ENCODE measurements around the gene TMED4. TPM values are rescaled to one million over a fixed set of nuclear protein-coding genes. Genes with fewer than 3 reads are reported as not detected.

The TMED4 gene
- total RNA-seq, 4 donors from 2014 or later: 76.8 to 101 (median 93.2) TPM

GRCh38 chr7:44621034-44621749 lies 39.2 kb upstream of the TMED4 start:
- H3K36me3 ChIP-seq: peaks cover 18% of the 10 kb centered on the region
- no peak overlapping the region for H3K4me3 ChIP-seq
- H3K9me3 ChIP-seq: no peaks in the 10 kb centered on the region
- TF ChIP-seq EP300 (IDR thresholded peaks at IDR 0.05) (no peak), CTCF (IDR thresholded peaks at IDR 0.05) (no peak), POLR2AphosphoS5 (IDR thresholded peaks at IDR 0.05) (no peak), POLR2A (IDR thresholded peaks at IDR 0.05) (no peak)
- 71% methylated on average over 11 of the region's 11 CpGs for WGBS
- peak in 1 of 2 donors; percentile 80 for DNase-seq (ENCODE audit: low spot score in 2 of 2)
- H3K27ac ChIP-seq: peak overlapping the region; percentile 78
- peaks cover 59% of the 10 kb centered on the region for H3K4me1 ChIP-seq
- no peaks in the 10 kb centered on the region for H3K27me3 ChIP-seq

- WGBS: 38% methylated on average over 3 of the region's 3 CpGs
- TF ChIP-seq POLR2A (IDR thresholded peaks at IDR 0.05): no peak
- no peak for TF ChIP-seq EP300 (IDR thresholded peaks at IDR 0.05)
- TF ChIP-seq CTCF (IDR thresholded peaks at IDR 0.05): no peak
- no peak for TF ChIP-seq POLR2AphosphoS5 (IDR thresholded peaks at IDR 0.05)
- Histone ChIP-seq H3K4me3 (no peak overlapping the region), H3K36me3 (no peaks in the 10 kb centered on the region), H3K9me3 (no peaks in the 10 kb centered on the region), H3K27ac (peak overlapping the region; percentile 76), H3K27me3 (no peaks in the 10 kb centered on the region), H3K4me1 (peaks cover 82% of the 10 kb centered on the region)
- DNase-seq (ENCODE audit: low spot score in 2 of 2): peak in 1 of 2 donors; percentile 52
Measured at GRCh38 chr7:44618753-44619152, 36.7 kb upstream of the TMED4 start.

GRCh38 chr7:44618045-44618444 lies 36.0 kb upstream of the TMED4 start:
- Histone ChIP-seq H3K27me3 (no peaks in the 10 kb centered on the region), H3K27ac (peak overlapping the region; percentile 76), H3K9me3 (no peaks in the 10 kb centered on the region), H3K36me3 (no peaks in the 10 kb centered on the region), H3K4me3 (no peak overlapping the region), H3K4me1 (peaks cover 78% of the 10 kb centered on the region)
- DNase-seq (ENCODE audit: low spot score in 2 of 2): no peak
- WGBS: 91% methylated on average over 1 of the region's 1 CpG
- no peak for TF ChIP-seq POLR2AphosphoS5 (IDR thresholded peaks at IDR 0.05)
- TF ChIP-seq EP300 (IDR thresholded peaks at IDR 0.05): no peak
- TF ChIP-seq CTCF (IDR thresholded peaks at IDR 0.05): no peak
- TF ChIP-seq POLR2A (IDR thresholded peaks at IDR 0.05): no peak

GRCh38 chr7:44617225-44617890 lies 35.3 kb upstream of the TMED4 start:
- H3K27ac ChIP-seq: peak overlapping the region; percentile 76
- 74% methylated on average over 2 of the region's 2 CpGs for WGBS
- no peak overlapping the region for H3K4me3 ChIP-seq
- DNase-seq (ENCODE audit: low spot score in 2 of 2): no peak
- no peaks in the 10 kb centered on the region for H3K27me3 ChIP-seq
- no peaks in the 10 kb centered on the region for H3K36me3 ChIP-seq
- TF ChIP-seq POLR2A (IDR thresholded peaks at IDR 0.05): no peak
- no peak for TF ChIP-seq CTCF (IDR thresholded peaks at IDR 0.05)
- no peak for TF ChIP-seq EP300 (IDR thresholded peaks at IDR 0.05)
- TF ChIP-seq POLR2AphosphoS5 (IDR thresholded peaks at IDR 0.05): no peak
- no peaks in the 10 kb centered on the region for H3K9me3 ChIP-seq
- H3K4me1 ChIP-seq: peaks cover 75% of the 10 kb centered on the region

- Histone ChIP-seq H3K27ac (no peak overlapping the region), H3K4me1 (peaks cover 75% of the 10 kb centered on the region)
- DNase-seq (ENCODE audit: low spot score in 2 of 2): no peak
Measured at GRCh38 chr7:44616545-44616944, 34.5 kb upstream of the TMED4 start.

More at GRCh38 chr7:44616545-44616944, 34.5 kb upstream of the TMED4 start:
- H3K9me3 ChIP-seq: no peaks in the 10 kb centered on the region
- no peaks in the 10 kb centered on the region for H3K27me3 ChIP-seq
- no peaks in the 10 kb centered on the region for H3K36me3 ChIP-seq
- 83% methylated on average over 12 of the region's 12 CpGs for WGBS
- H3K4me3 ChIP-seq: no peak overlapping the region
- TF ChIP-seq POLR2AphosphoS5 (IDR thresholded peaks at IDR 0.05) (no peak), EP300 (IDR thresholded peaks at IDR 0.05) (no peak), POLR2A (IDR thresholded peaks at IDR 0.05) (no peak), CTCF (IDR thresholded peaks at IDR 0.05) (no peak)

Data from suprapubic skin (tissue), 4 donors.